Adrenal gland (tissue), 12 donors: ENCODE measurements around the gene ZNRF3. TPM values are rescaled to one million over a fixed set of nuclear protein-coding genes. Genes with fewer than 3 reads are reported as not detected.

Experiments used
- DNase-seq, 7 donors: peaks; one replicate each; pipeline ENCODE4 v3.0.0-alpha.2; 2019 to 2020
- H3K27ac ChIP-seq, 5 donors: fragments of 200-600 bp; sonication (generic) in 4 of 5; 1 replicate in 3 of 5; 2 replicates in 2 of 5; pipeline versions ENCODE4 v1.5.1 to v1.8.0; 2016 to 2020; ENCODE audit warnings: mild to moderate bottlenecking in 1 of 5
- H3K27me3 ChIP-seq: fragments of 200-600 bp; 2 replicates; pipeline ENCODE4 v1.8.0; 2021
- H3K36me3 ChIP-seq, 2 donors: fragments of 200-600 bp; replicated peaks in 1 of 2; 1 replicate in 1 of 2; 2 replicates in 1 of 2; pipeline versions ENCODE4 v1.5.1 to v1.8.0; 2018 to 2022
- H3K4me1 ChIP-seq, 2 donors: fragments of 200-600 bp; replicated peaks in 1 of 2; 1 replicate in 1 of 2; 2 replicates in 1 of 2; pipeline versions ENCODE4 v1.5.1 to v1.8.0; 2018 to 2021
- H3K4me3 ChIP-seq, 4 donors: fragments of 200-600 bp; sonication (generic) in 3 of 4; one replicate each; pipeline ENCODE4 v1.5.1; 2016 to 2018
- H3K9me3 ChIP-seq, 3 donors: fragments of 200-600 bp; sonication (generic) in 1 of 3; replicated peaks in 1 of 3; 1 replicate in 2 of 3; 2 replicates in 1 of 3; pipeline versions ENCODE4 v1.5.1 to v1.8.0; 2016 to 2021
- CTCF ChIP-seq, 6 experiments: fragments of 450-650 bp in 4 of 6; fragments of 200-600 bp in 2 of 6; sonication (generic) in 1 of 6; IDR thresholded peaks; 1 replicate in 5 of 6; 2 replicates in 1 of 6; pipeline versions ENCODE4 v1.5.1 to v1.8.0; 2016 to 2021; ENCODE audit warnings: antibody characterized with exemption in 6 of 6, mild to moderate bottlenecking in 2 of 6, moderate library complexity in 1 of 6
- POLR2A ChIP-seq, 2 donors: fragments of 450-650 bp; IDR thresholded peaks; one replicate each; pipeline ENCODE4 v1.6.1; 2017; ENCODE audit warnings: antibody characterized with exemption in 2 of 2, mild to moderate bottlenecking in 2 of 2, moderate library complexity in 1 of 2
- WGBS, 4 donors: extraction: QIAGEN DNeasy Blood & Tissue Kit in 2 of 4; methylation state at CpG; one replicate each; pipeline versions ENCODE4 v1.1.5 to v1.1.7; 2013 to 2017; 5-methylcytosine and 5-hydroxymethylcytosine counted together
- intact Hi-C, 2 donors: fragments of 100-400 bp; cut with DNase I; formaldehyde crosslinking; loops; one replicate each; pipeline versions ENCODE4 v1.14.1 to v1.15.0; 2022 to 2023
- polyA plus RNA-seq, 3 donors: library from polyadenylated mRNA; stranded (reverse); fragments of 200-250 nt in 2 of 3; fragments of 350-450 nt in 1 of 3; fragmentation: Illumina TruSeq in 1 of 3; extraction: RNeasy Lipid Tissue Mini Kit (QIAGEN cat#74804) in 1 of 3; gene quantifications; one replicate each; pipeline ENCODE4 v1.2.3, GENCODE V29; 2013 to 2014
- total RNA-seq, 9 donors: library from RNA; depleted of rRNA in 4 of 9; stranded (reverse); fragments of >200 nt in 4 of 9; fragments of 120-200 nt in 1 of 9; fragmentation: NEBNext Ultra II Directional in 1 of 9; extraction: Animal tissue kit (Norgen Biotek cat#: 25700) in 1 of 9; gene quantifications; one replicate each; pipeline versions ENCODE4 v1.1.0 to v1.2.4, GENCODE V29; 2013 to 2023
- donor health status: healthy with polysubstance abuse.
- donor health status: Bipolar disorder and iron deficiency.
- donor health status: DM: yes; HTN: yes; CAD: no.
- donor health status: DM: no; HTN: no; CAD: no.
- donor health status: DM: no; HTN: no; CAD: no.
- donor health status: DM: yes; HTN: yes; CAD: no.

The ZNRF3 gene
- total and polyA plus RNA-seq, 12 donors = 3.1 to 40.9 (median 17.0) TPM

DNA sequence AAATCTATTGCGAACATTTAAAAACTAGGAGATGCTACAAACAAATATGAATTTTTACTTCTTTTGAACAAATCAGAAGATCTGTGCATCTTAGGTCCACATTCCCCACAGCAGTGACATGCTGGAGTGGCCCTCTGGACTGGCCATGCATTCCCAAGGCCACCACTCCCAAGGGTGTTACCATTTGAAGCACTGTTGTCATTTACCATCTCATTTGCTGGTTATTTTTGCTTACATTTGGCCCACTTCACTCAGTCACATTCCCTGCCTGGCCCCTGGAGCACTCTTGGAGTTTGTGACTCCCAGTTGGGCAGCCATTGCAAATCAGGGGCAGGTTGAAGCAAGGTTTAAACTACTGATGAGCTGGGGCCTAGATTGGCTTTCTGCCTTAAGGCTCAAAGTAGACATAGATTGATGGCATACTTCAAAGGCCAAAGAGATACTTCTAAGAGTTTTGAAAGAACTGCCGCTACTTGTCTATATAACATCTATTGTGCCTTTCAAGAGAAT lies 8.5 kb upstream of the ZNRF3 start:
- Histone ChIP-seq H3K36me3 (no peaks in the 10 kb centered on the region), H3K27me3 (no peaks in the 10 kb centered on the region), H3K27ac (no peak overlapping the region), H3K4me3 (no peak overlapping the region), H3K9me3 (no peaks in the 10 kb centered on the region), H3K4me1 (no peaks in the 10 kb centered on the region)
- 96 to 100% (median 97%) methylated on average over 2 of the region's 2 CpGs for WGBS, 4 donors
- TF ChIP-seq CTCF (IDR thresholded peaks at IDR 0.05) (no peak), POLR2A (IDR thresholded peaks at IDR 0.05) (no peak)
- DNase-seq = no peak
- intact Hi-C loops = no loop called here

DNA sequence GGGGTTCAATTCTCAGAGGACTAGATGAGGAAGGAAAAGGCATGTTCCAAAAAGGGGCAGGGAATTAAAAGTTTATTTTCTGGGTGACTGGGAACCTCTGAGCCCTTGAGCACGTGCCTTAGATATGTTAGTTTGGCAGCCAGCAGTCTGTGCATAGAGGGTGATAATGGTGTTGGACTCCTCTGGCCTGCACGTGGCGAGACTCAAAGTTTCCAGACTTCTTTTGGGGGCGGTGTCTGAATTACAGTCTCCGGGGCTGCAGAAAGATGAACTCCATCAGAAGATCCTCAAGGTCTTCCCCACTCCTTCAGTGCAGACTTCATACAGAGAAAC lies 861 bp upstream of the ZNRF3 start:
- H3K4me3 ChIP-seq = peak overlapping the region in 2 of 4 donors; percentile 46 to 73
- peaks cover 16 to 19% of the 10 kb centered on the region in 2 donors for H3K4me1 ChIP-seq
- no peaks in the 10 kb centered on the region for H3K27me3 ChIP-seq
- no peak for DNase-seq
- intact Hi-C loops = loop anchor here in 1 of 2 donors (10.0 kb wide), 1 partner anchor 142 kb away; no protein-coding TSS in a partner anchor
- H3K36me3 ChIP-seq = no peaks in the 10 kb centered on the region
- no peak for TF ChIP-seq POLR2A (IDR thresholded peaks at IDR 0.05)
- TF ChIP-seq CTCF (IDR thresholded peaks at IDR 0.05) = no peak
- H3K9me3 ChIP-seq = no peaks in the 10 kb centered on the region
- H3K27ac ChIP-seq = peak overlapping the region in 2 of 5 donors; percentile 21 to 32
- 0 to 7% (median 5%) methylated on average over 2 to 5 of the region's 5 CpGs for WGBS, 4 donors

- no peak for TF ChIP-seq POLR2A (IDR thresholded peaks at IDR 0.05)
- TF ChIP-seq CTCF (IDR thresholded peaks at IDR 0.05) = no peak
- peaks cover 20 to 24% of the 10 kb centered on the region in 2 donors for H3K4me1 ChIP-seq
- H3K4me3 ChIP-seq = peak overlapping the region in 2 of 4 donors; percentile 31 to 73
- no peak for DNase-seq
- 0% methylated on average over 39 to 42 of the region's 48 CpGs; no CpG with 5 or more reads in 2 of the 4 donors for WGBS, 4 donors
- H3K27ac ChIP-seq = peak overlapping the region in 2 of 5 donors; percentile 74 to 85
- no peaks in the 10 kb centered on the region for H3K9me3 ChIP-seq
- no peaks in the 10 kb centered on the region for H3K36me3 ChIP-seq
- intact Hi-C loops = loop anchor here in 1 of 2 donors (10.0 kb wide), 1 partner anchor 141 kb away; no protein-coding TSS in a partner anchor
- no peaks in the 10 kb centered on the region for H3K27me3 ChIP-seq
Measured at GRCh38 chr22:28883657-28883916, 215 bp downstream of the ZNRF3 start.

DNA sequence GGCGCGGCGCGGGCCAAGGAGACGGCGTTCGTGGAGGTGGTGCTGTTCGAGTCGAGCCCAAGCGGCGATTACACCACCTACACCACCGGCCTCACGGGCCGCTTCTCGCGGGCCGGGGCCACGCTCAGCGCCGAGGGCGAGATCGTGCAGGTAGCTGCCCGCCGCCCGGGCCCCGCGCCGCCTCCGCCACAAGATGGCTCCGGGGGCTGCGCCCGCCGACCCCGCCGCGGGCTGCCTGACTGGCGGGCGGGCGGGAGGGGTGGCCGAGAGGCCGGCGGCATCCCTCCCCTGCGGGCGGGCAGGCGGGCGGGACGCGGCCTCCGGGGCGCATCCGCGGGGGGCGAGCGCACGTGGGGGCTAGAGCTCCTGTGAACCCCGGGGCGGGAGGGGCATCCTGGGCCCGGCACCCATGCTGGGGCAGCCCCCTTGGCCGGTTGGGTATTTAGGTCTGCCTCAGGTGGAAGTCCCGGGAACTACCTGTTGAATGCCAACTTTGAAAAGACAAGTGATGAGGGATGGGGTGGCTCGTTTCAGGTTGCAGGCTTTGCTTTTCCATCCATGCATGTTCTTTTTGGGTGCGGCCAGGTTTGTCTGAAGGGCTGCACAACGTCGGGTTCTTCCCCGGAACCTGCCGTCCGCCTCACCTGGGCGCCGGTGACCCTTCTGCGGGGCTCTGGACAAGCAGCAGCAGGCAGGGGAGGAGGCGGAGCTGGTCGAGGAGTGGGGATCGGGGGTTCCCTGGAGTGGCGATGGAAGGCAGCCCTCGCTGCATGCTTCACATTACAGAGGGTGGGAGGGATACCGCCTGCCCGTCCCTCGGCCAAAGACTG lies 760 bp downstream of the ZNRF3 start:
- no peaks in the 10 kb centered on the region for H3K36me3 ChIP-seq
- peak overlapping the region in 3 of 4 donors; percentile 26 to 73 (median 29) for H3K4me3 ChIP-seq
- peak overlapping the region in 2 of 5 donors; percentile 26 to 85 for H3K27ac ChIP-seq
- H3K9me3 ChIP-seq = no peaks in the 10 kb centered on the region
- 2 to 17% (median 5%) methylated on average over 13 to 78 of the region's 78 CpGs for WGBS, 4 donors
- peak; percentile 32 to 65 (median 45) for DNase-seq
- H3K4me1 ChIP-seq = peaks cover 20 to 24% of the 10 kb centered on the region in 2 donors
- intact Hi-C loops = loop anchor here in 1 of 2 donors (10.0 kb wide), 1 partner anchor 141 kb away; no protein-coding TSS in a partner anchor
- peak in 1 of 6 experiments; percentile 15 for TF ChIP-seq CTCF (IDR thresholded peaks at IDR 0.05)
- TF ChIP-seq POLR2A (IDR thresholded peaks at IDR 0.05) = no peak
- H3K27me3 ChIP-seq = no peaks in the 10 kb centered on the region
